ENCODE measurements around the gene PLCG1. TPM values are rescaled to one million over a fixed set of nuclear protein-coding genes. Genes with fewer than 3 reads are reported as not detected.

The PLCG1 gene
- total RNA-seq, 1 experiment from 2014 or later: 45.6 TPM

DNA sequence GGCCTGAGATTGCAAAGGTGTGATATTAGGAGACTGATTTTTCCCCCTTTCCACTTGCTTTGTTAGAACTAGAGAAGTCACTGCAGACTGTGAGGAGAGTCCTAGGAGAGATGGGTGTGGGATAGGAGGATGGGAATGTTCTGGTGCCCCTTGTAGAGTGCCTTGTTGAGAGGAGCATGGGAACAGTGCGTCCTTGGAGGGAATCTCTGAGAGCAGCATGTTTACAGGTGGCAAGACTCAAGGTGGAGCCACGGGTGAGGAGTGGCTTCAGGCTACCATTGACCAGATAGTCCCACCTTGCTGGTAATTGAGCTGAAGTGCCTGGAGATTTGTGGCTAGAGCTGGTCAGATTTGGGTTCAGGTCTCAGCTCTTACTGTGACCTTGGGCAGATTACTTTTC, 6.0 kb downstream of the PLCG1 start:
- intact Hi-C loops (cut with micrococcal nuclease): no loop called here

DNA sequence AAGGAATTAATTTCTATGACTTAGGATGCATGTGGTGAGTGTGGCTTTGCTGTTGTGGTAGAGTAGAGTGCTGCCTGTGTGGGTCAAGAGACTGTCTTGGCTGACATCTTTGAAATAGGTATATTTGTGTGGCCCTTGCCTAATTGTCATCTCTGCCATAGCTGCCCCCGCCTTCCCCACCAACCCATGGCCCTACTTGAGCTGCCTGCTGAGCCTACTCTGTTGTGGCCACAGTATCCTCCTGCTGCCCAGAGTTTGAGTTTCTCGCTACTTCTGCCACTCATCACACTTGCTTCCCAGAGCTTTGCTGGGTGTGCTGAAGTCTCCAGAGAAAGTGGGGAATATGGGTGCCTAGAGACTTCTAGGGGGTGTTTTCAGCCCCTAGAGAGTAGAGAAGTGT, 8.0 kb downstream of the PLCG1 start:
- no TSS peak for BruUV-seq (replicated peaks)
- no peak overlapping the region for H2AFZ ChIP-seq (ENCODE audit: low read depth, low read length, poor library complexity, severe bottlenecking)
- DNase-seq (ENCODE audit: low read depth, low spot score): no peak
- H3K9me3 ChIP-seq (ENCODE audit: control insufficient read depth in 1 of 2, insufficient read depth in 1 of 2, low read depth in 1 of 2, low read length in 2 of 2): no peaks in the 10 kb centered on the region
- no peak overlapping the region for H3K4me2 ChIP-seq (ENCODE audit: low read length)
- no peaks in the 10 kb centered on the region for H4K20me1 ChIP-seq (ENCODE audit: insufficient read depth)
- ChIA-PET CTCF (no interaction called here), POLR2A (no interaction called here), RAD21 (ENCODE audit: low non-redundant PET in 1 of 2, low total read pairs in 2 of 2, uncharacterized antibody in 2 of 2, unreplicated experiment in 2 of 2) (no interaction called here)
- no peaks in the 10 kb centered on the region for H3K9me2 ChIP-seq (ENCODE audit: insufficient read depth)
- peaks cover 4 to 10% of the 10 kb centered on the region in 2 experiments; a peak in 2 of 4 replicates for H3K4me1 ChIP-seq (ENCODE audit: control insufficient read depth in 1 of 2, insufficient read depth in 2 of 2, low read length in 2 of 2)
- H3K27me3 ChIP-seq (ENCODE audit: insufficient read depth, low read length): no peaks in the 10 kb centered on the region
- H3K27ac ChIP-seq (ENCODE audit: low read depth, low read length): no peak overlapping the region
- H3K4me3 ChIP-seq (replicated peaks in 1 of 2; ENCODE audit: low read depth in 1 of 2, low read length in 2 of 2): no peak overlapping the region
- H3K9ac ChIP-seq (ENCODE audit: low read length): no peak overlapping the region
- intact Hi-C loops (cut with micrococcal nuclease): no loop called here
- H3K36me3 ChIP-seq (ENCODE audit: control insufficient read depth in 1 of 2, insufficient read depth in 2 of 2, low read length in 2 of 2): no peaks in the 10 kb centered on the region
- H3K79me2 ChIP-seq (ENCODE audit: insufficient read depth, low read length): peaks cover 63% of the 10 kb centered on the region
- ATAC-seq: no peak
- TF ChIP-seq CBX3 (IDR thresholded peaks at IDR 0.05; ENCODE audit: low read depth): no peak
- TF ChIP-seq, protein P1, sequence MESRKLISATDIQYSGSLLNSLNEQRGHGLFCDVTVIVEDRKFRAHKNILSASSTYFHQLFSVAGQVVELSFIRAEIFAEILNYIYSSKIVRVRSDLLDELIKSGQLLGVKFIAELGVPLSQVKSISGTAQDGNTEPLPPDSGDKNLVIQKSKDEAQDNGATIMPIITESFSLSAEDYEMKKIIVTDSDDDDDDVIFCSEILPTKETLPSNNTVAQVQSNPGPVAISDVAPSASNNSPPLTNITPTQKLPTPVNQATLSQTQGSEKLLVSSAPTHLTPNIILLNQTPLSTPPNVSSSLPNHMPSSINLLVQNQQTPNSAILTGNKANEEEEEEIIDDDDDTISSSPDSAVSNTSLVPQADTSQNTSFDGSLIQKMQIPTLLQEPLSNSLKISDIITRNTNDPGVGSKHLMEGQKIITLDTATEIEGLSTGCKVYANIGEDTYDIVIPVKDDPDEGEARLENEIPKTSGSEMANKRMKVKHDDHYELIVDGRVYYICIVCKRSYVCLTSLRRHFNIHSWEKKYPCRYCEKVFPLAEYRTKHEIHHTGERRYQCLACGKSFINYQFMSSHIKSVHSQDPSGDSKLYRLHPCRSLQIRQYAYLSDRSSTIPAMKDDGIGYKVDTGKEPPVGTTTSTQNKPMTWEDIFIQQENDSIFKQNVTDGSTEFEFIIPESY (IDR thresholded peaks at IDR 0.05; ENCODE audit: extremely low read depth, insufficient replicate concordance, low read length): no peak
- TF ChIP-seq TCF7L2 (IDR thresholded peaks at IDR 0.05; ENCODE audit: borderline replicate concordance, extremely low read depth, insufficient read depth, insufficient read length): no peak
- TF ChIP-seq, protein P2, sequence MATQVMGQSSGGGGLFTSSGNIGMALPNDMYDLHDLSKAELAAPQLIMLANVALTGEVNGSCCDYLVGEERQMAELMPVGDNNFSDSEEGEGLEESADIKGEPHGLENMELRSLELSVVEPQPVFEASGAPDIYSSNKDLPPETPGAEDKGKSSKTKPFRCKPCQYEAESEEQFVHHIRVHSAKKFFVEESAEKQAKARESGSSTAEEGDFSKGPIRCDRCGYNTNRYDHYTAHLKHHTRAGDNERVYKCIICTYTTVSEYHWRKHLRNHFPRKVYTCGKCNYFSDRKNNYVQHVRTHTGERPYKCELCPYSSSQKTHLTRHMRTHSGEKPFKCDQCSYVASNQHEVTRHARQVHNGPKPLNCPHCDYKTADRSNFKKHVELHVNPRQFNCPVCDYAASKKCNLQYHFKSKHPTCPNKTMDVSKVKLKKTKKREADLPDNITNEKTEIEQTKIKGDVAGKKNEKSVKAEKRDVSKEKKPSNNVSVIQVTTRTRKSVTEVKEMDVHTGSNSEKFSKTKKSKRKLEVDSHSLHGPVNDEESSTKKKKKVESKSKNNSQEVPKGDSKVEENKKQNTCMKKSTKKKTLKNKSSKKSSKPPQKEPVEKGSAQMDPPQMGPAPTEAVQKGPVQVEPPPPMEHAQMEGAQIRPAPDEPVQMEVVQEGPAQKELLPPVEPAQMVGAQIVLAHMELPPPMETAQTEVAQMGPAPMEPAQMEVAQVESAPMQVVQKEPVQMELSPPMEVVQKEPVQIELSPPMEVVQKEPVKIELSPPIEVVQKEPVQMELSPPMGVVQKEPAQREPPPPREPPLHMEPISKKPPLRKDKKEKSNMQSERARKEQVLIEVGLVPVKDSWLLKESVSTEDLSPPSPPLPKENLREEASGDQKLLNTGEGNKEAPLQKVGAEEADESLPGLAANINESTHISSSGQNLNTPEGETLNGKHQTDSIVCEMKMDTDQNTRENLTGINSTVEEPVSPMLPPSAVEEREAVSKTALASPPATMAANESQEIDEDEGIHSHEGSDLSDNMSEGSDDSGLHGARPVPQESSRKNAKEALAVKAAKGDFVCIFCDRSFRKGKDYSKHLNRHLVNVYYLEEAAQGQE (IDR thresholded peaks at IDR 0.05; ENCODE audit: low read depth): no peak
- TF ChIP-seq POLR2AphosphoS5 (IDR thresholded peaks at IDR 0.05; ENCODE audit: low read depth, low read length): no peak
- TF ChIP-seq, protein P3, sequence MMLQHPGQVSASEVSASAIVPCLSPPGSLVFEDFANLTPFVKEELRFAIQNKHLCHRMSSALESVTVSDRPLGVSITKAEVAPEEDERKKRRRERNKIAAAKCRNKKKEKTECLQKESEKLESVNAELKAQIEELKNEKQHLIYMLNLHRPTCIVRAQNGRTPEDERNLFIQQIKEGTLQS (IDR thresholded peaks at IDR 0.05): no peak
- no peak for TF ChIP-seq ZFX (IDR thresholded peaks at IDR 0.05)
- no peak for TF ChIP-seq JUND (IDR thresholded peaks at IDR 0.05)
- TF ChIP-seq FOSL1 (IDR thresholded peaks at IDR 0.05; ENCODE audit: low read depth): no peak
- TF ChIP-seq, protein P4, sequence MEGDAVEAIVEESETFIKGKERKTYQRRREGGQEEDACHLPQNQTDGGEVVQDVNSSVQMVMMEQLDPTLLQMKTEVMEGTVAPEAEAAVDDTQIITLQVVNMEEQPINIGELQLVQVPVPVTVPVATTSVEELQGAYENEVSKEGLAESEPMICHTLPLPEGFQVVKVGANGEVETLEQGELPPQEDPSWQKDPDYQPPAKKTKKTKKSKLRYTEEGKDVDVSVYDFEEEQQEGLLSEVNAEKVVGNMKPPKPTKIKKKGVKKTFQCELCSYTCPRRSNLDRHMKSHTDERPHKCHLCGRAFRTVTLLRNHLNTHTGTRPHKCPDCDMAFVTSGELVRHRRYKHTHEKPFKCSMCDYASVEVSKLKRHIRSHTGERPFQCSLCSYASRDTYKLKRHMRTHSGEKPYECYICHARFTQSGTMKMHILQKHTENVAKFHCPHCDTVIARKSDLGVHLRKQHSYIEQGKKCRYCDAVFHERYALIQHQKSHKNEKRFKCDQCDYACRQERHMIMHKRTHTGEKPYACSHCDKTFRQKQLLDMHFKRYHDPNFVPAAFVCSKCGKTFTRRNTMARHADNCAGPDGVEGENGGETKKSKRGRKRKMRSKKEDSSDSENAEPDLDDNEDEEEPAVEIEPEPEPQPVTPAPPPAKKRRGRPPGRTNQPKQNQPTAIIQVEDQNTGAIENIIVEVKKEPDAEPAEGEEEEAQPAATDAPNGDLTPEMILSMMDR (IDR thresholded peaks at IDR 0.05 in 2 of 3, conservative IDR thresholded peaks at IDR 0.05 in 1 of 3; ENCODE audit: borderline replicate concordance in 1 of 3, insufficient read depth in 1 of 3, low read depth in 2 of 3, low read length in 2 of 3): no peak
- TF ChIP-seq ZNF274 (IDR thresholded peaks at IDR 0.05; ENCODE audit: low read depth, low read length): no peak
- no peak for TF ChIP-seq POLR2A (IDR thresholded peaks at IDR 0.05; ENCODE audit: borderline replicate concordance, extremely low read depth, insufficient read depth, insufficient read length)

More for the DNA sequence above, 6.0 kb downstream of the PLCG1 start:
- Histone ChIP-seq H3K9ac (ENCODE audit: low read length) (no peak overlapping the region), H2AFZ (ENCODE audit: low read depth, low read length, poor library complexity, severe bottlenecking) (no peak overlapping the region), H3K27ac (ENCODE audit: low read depth, low read length) (no peak overlapping the region), H3K9me2 (ENCODE audit: insufficient read depth) (no peaks in the 10 kb centered on the region), H3K4me3 (replicated peaks in 1 of 2; ENCODE audit: low read depth in 1 of 2, low read length in 2 of 2) (no peak overlapping the region), H3K79me2 (ENCODE audit: insufficient read depth, low read length) (peaks cover 79% of the 10 kb centered on the region), H4K20me1 (ENCODE audit: insufficient read depth) (no peaks in the 10 kb centered on the region), H3K27me3 (ENCODE audit: insufficient read depth, low read length) (no peaks in the 10 kb centered on the region), H3K9me3 (ENCODE audit: control insufficient read depth in 1 of 2, insufficient read depth in 1 of 2, low read depth in 1 of 2, low read length in 2 of 2) (no peaks in the 10 kb centered on the region), H3K4me1 (ENCODE audit: control insufficient read depth in 1 of 2, insufficient read depth in 2 of 2, low read length in 2 of 2) (peaks cover 4 to 5% of the 10 kb centered on the region in 2 experiments; a peak in 3 of 4 replicates), H3K4me2 (ENCODE audit: low read length) (no peak overlapping the region), H3K36me3 (ENCODE audit: control insufficient read depth in 1 of 2, insufficient read depth in 2 of 2, low read length in 2 of 2) (peaks cover 0 to 5% of the 10 kb centered on the region in 2 experiments; a peak in 1 of 4 replicates)
- ChIA-PET RAD21 (ENCODE audit: low non-redundant PET in 1 of 2, low total read pairs in 2 of 2, uncharacterized antibody in 2 of 2, unreplicated experiment in 2 of 2) (no interaction called here), CTCF (interaction anchor here (0.8 to 1.0 kb wide), 2 partner anchors 8 to 29 kb away, joined by 3 to 4 read pairs; no protein-coding TSS in a partner anchor), POLR2A (no interaction called here)
- BruUV-seq (replicated peaks): no TSS peak
- ATAC-seq (no peak), DNase-seq (ENCODE audit: low read depth, low spot score) (no peak)
- no peak for TF ChIP-seq CBX3 (IDR thresholded peaks at IDR 0.05; ENCODE audit: low read depth)
